HG03520 (cell line): Measurements from ENCODE around the gene SLC16A12.
A peak's percentile ranks its signal among the peaks of the same experiment; 100 is the strongest.
"Not testable (repeated sequence)": the region's sequence is repeated elsewhere in the genome, so short reads cannot be mapped to it uniquely, and the experiment has no call there.

Source experiments
- ATAC-seq: cut with Tn5 transposase; IDR thresholded peaks from one replicate; pipeline ENCODE4 v1.9.1; 2021; ENCODE audit warnings: mild to moderate bottlenecking, moderate library complexity; ENCODE audit not compliant: unreplicated experiment

SLC16A12 gene

DNA sequence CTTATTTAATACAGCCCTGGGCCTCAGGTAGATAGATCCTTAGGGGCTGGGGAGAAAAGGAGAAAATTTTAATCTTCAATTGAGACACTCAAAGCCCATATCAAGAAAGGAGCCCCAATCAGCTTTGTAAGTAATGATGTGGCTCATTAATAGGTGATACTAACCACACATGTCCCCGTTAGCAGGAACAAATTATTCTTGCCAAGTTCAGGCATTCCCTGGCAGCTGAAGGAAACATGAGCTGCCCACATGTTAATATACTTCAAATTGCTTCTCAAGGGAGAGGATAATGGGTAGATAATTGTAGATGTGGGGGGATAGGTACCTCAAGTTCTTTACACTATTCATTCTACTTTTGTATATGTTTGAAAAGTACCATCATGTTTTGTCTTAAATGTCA, 106.5 kb downstream of the SLC16A12 start:
- no peak for ATAC-seq

DNA sequence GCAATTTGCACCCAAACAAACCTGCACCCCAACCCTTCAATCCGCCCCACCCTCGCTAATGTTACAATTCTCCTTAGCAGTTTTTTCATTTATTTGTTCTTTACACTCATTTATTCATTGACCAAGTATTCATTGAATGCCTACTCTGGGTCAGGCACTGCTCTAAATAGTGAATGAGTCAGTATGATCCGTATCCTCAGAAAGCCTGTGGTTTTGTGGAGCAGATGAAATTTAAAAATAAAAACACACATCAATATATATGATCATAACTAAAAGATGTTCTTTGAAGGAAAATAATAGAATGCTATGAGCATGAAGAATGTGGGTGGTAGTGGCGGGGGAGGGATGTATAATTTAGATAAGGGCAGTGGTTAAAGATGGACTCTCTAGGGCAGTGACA, 107.8 kb downstream of the SLC16A12 start:
- ATAC-seq, result no peak

DNA sequence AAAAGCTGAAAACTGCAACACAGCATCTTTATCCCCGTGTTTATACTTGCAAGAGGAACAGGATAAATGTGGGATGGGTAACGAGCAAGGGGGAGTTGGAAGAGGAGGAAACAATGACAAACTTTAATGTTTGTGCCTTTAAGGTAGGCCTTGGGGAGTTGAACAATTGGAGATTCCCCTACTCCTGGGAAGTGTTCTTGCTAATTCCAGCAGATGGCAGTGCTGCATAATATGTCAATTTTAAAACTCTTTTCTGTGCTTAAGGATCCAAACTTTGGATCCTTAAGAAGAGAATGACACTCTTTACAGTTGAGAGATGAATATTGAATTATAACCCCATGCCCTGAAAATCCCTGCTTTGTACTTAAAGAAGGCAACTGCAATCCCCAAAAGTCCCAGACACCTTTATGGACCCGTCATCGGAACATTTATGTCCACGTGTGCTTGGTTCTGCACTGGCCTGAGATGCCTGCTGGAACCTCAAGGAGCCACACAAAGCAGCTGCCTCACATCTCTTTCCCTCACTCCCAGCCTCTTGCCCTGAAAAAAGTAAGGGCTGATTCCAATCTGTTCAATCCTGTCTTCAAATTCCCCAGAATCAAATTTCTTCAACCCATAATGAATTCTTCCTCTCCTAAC, 109.0 kb downstream of the SLC16A12 start:
- ATAC-seq, result no peak

DNA sequence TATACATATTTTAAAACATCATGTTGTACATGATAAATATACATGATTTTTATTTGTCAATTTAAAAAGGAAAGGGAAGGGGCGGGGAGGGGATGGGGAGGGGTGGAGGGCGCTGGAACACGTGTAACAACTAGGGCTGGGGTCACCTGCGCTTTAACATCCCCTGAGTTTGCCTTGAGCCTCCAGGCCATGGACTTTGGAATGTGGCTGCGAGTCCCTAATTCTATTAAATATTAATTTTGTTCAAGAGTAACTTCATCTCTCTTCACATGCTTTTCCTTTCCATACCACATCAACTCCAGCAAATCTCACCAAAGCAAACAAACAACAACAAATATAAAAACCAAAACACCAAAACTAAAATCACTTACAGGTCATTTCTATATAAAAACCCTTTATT, 110.4 kb downstream of the SLC16A12 start:
- ATAC-seq, result no peak

DNA sequence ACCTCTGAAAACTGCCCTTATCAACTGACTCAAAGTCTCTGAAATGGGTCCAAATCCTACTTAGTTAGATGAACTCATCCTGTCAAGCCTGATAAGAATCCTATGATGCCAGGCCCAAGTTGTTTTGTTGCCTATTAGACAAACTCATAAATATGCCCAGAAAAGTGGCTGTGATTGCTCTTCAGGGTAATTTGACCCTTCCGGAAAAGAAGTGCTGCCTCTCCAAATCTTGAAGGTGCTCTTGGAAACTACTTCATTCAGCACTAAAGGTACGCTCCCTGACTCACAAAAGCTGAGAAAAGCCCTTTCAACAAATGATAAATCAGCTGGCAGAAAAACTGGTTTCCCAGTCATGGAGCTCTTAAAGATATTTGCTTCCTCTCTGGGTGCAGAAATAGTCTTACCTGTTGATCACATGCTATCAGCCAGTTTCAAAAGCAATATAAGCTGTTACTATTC, 114.3 kb downstream of the SLC16A12 start:
- ATAC-seq, result no peak

DNA sequence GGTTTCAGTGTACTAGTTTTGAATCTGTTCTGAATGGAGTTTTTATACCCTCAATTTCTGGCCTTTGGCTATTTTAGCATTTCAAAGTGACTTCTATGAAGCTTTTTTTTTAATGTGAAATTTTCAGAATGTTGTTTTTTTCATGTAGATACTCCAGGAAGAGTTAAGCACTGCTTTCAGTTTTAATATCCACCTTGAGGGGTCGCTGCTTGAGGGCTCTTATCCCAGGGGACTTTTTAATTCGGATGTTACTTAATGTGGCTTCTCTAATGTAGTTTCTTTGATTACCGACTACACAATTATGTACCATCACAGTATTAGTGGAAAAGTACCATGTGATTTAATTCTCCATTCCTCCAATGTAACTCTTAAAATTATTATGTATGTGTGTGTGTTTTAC, 115.8 kb downstream of the SLC16A12 start:
- no peak for ATAC-seq

DNA sequence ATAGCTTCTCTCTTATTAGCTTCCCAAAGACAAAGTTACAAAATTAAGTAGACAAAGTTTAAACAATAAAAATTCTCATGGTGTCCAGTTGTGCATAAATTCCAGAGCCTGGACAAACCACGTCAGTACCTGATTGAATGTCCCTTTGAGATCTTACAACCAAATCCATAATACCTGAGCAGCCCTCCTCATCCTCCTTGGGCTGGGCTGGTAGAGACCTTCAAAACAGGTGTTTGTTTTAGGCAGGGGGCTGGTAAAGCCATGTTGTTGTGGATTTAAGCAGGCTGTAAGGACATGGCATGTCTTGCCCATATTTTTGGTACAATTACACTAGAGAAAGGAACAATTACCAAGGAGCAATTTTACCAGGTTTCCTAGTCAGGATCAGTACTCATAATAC, 118.9 kb downstream of the SLC16A12 start:
- ATAC-seq, result no peak

DNA sequence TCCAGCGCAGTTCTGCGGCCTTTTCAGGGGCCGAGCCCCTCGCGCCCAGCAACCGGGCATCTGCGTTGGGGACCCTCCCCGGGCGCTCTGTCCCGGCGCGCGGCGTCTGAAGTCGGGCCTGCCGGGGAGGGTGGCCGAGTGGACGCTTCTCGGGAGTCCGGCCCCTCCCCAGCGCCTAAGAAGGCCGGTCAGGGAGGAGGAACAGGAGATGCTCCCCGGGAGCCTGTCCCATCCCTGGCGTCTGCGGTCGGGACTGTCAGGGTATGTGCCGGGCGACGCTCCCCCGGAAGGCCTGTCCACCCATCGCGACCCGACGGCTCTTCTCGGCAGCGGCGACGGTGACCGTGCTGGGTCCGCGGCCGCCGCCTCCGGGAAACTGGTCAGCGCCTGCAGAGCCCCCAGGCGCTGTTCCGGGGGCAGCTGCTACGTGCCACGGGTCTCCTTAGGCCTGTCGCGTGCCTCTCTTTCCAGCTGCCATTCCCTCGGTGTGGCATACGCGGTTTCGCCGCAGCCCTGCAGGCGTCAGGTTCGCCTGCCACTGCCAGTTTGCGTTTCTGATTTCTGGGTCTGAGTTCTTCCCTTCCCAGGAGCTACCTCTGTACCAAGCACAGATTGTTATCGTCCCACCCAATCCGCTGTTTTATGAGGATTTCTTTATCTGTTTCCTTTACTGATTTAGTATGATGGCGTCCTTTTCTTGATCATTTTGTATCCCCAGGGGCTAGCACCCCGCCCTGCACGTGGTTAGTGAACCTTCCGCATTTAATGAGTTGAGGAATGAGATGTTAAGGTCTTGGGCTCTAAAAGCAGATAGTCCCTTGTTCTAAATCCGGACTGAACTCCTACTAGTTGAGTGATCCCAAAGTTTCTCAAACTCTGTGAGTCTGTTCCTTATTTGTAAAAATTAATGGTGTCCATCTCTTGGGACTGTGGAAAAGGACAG, 120.2 kb downstream of the SLC16A12 start:
- peak; percentile 33 for ATAC-seq

DNA sequence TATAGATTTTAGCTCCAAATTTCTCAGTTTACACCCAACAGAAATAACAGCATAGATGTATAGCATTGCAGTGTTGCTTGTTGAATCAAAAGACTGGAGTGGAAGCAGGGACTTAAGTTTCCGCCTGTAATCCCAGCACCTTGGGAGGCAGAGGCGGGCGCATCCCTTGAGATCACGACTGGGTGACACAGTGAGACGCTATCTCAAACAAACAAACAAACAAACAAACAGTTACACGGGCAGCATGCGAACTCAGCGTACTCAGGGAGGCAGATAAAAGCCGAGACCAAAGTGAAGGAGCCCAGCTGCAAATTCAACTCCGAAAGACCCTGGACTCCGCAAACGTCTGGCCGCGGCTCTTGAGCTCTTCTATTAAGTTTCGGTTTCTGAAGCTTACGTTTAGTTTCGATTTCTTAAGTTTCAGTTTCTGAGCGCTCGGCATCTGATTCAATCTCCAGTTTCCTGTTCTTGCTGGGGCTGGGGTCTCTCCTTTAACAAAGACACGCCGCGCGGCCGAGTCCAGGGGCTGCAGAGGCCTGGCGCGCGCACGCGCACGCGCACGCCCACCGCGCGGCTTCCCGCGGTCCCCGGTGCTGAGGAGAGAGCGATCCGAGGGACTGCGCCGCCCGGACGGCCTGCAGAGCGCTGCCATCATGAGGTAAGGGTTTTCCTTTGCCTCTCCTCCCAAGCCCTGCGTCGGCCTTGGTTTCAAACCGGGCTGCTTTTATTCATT, 121.1 kb downstream of the SLC16A12 start, which contains the start of gene IFIT5:
IFIT5 (plus strand) TSS at position 423 of the 733 bp plus-strand sequence; CDS start at position 654, 231 bp downstream.
- peak; percentile 60 for ATAC-seq

DNA sequence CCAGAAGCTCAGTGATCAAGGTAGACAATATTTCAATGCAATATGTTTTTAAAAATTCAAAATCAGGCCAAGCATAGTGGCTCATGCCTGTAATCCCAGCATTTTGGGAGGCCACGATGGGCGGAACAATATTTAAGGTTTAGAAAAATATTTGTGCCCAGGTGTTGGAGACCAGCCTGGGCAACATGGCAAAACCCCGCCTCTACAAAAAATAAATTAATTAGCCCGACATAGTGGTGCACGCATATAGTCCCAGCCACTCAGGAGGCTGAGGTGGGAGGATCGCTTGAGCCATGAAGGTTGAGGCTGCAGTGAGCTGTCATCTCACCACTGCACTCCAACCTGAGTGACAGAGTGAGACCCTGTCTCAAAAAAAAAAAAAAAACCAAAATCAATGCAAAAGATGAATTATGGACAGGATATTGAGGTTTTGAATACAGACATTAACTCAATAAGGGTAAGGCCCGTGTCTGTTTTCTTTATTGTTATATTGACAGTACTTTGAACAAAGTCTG, 121.9 kb downstream of the SLC16A12 start:
- ATAC-seq, result no peak

DNA sequence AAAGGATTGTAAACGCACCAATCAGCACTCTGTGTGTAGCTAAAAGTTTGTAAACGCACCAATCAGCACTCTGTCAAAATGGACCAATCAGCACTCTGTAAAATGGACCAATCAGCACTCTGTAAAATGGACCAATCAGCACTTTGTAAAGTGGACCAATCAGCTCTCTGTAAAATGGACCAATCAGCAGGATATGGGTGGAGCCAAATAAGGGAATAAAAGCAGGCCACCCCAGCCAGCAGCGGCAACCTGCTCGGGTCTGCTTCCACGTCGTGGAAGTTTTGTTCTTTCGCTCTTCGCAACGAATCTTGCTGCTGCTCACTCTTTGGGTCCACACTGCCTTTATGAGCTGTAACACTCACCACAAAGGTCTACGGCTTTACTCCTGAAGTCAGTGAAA, 123.1 kb downstream of the SLC16A12 start:
- ATAC-seq, result not testable (repeated sequence)

DNA sequence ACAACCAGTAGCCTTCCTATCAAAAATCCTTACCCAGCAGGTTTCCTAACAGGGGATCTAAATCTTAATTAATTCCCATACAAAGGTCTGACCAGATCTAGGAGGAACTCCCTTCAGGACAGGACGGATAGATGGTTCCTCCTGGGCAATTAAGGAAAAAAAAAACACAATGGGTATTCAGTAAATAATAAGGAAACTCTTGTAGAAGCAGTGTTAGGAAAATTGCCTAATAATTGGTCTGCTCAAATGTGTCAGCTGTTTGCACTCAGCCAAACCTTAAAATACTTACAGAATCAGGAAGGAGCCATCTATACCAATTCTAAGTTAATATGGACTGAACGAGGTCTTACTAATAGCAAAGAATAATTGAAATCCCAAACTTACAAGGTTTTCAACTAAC, 124.3 kb downstream of the SLC16A12 start:
- not testable (repeated sequence) for ATAC-seq

DNA sequence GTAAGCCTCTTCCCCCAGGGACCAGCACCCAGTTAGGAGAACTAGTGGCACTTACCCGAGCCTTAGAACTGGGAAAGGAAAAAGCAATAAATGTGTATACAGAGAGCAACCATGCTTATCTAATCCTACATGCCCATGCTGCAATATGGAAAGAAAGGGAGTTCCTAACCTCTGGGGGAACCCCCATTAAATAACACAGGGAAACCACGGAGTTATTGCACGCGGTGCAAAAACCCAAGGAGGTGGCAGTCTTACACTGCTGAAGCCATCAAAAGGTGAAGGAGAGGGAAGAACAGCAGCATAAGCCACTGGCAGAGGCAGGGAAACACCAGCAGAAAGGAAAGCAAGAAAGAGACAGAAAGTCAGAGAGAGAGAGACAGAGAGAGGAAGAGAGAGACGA, 124.8 kb downstream of the SLC16A12 start:
- ATAC-seq, result not testable (repeated sequence)

DNA sequence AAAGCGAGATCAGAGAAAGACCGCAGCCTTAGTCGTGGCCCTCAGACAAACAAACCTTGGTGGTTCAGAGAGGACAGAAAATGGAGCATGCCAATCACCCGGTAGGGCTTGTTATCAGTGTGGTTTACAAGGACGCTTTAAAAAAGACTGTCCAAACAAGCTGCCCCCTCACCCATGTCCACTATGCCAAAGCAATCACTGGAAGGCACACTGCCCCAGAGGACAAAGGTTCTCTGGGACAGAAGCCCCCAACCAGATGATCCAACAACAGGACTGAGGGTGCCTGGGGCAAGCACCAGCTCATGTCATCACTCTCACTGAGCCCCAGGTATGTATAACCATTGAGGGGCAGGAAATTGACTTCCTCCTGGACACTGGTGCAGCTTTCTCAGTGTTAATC, 126.1 kb downstream of the SLC16A12 start:
- not testable (repeated sequence) for ATAC-seq

DNA sequence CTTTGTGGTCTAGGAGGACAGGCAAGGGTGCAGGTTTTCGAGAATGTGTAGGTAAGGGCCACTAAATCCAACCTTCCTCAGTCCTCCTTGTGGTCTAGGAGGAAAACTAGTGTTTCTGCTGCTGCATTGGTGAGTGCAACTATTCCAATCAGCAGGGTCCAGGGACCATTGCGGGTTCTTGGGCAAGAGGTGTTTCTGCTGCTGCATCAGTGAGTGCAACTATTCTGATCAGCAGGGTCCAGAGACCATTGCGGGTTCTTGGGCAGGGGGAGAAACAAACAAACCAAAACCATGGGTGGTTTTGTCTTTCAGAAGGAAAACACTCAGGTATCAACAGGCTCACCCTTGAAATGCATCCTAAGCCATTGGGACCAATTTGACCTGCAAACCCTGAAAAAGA, 127.6 kb downstream of the SLC16A12 start:
- not testable (repeated sequence) for ATAC-seq

DNA sequence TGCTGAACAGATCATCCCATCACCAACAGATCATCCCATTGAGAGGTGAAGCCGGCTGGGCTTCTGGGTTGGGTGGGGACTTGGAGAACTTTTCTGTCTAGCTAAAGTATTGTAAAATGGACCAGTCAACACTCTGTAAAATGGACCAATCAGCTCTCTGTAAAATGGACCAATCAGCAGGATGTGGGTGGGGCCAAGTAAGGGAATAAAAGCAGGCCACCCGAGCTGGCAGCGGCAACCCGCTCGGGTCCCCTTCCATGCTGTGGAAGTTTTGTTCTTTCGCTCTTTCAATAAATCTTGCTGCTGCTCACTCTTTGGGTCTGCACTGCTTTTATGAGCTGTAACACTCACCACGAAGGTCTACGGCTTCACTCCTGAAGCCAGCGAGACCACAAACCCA, 129.2 kb downstream of the SLC16A12 start:
- ATAC-seq, result not testable (repeated sequence)

DNA sequence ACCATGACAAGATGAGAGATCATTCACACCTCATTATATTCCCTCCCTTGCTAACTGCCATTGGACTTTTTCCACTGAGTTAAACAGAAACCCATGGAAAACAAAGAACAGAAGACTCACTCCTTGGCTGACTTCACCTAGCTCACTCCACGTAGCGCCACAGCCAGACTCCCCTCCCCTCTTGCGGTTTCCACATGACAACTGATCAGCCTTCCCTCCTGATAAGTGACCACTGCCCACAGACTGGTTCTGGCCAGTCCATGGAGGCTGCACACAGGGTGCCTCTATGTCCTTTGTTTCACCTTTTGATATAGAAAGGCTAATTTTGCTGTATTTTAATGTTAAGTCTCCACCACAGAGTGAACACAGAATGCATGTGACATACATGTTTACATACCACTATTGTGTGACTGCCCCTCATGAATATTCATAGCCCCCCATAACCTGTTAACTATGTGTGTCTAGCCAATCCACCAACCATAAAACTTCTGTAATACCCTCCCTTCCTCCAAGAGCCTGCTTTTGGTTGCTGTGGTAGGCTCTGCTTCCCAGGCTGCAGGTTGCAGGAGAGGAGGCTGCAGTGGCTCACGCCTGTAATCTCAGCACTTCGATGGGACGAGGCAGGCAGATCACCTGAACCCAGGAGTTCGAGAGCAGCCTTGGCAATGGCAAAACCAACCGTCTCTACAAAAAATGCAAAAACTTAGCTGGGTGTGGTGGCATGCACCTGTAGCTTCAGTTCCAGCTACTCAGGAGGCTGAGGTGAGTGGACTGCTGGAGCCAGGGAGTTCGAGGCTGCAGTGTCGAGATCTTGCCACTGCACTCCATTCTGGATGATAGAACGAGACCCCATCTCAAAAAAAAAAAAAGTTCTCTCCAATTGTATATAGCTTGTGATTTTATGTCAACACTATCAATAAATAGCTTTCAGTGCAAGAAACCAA, 131.0 kb downstream of the SLC16A12 start:
- no peak for ATAC-seq

DNA sequence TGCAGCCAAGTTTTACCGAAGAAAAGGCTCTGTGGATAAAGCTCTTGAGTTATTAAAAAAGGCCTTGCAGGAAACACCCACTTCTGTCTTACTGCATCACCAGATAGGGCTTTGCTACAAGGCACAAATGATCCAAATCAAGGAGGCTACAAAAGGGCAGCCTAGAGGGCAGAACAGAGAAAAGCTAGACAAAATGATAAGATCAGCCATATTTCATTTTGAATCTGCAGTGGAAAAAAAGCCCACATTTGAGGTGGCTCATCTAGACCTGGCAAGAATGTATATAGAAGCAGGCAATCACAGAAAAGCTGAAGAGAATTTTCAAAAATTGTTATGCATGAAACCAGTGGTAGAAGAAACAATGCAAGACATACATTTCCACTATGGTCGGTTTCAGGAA, 132.4 kb downstream of the SLC16A12 start:
- ATAC-seq, result no peak

DNA sequence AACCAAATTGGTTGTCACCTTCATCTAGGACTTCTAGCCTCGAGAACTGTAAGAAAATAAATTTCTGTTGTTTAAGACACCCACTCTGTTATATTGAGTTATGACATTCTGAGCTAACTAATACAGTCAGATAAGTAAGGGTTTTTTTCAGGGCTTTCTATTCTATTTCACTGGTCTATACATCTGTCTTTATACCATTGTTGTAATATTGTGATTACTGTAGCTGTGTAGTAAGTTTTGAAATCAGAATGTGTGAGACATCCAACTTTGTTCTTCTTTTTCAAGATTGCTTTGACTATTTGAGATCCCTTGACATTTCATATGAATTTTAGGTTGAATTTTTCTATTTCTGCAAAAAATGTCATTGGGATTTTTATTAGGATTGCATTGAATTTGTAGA, 135.4 kb downstream of the SLC16A12 start:
- ATAC-seq, result no peak
